OCI-LY1 (cell line): ENCODE results near the gene KPNB1.

Experiments used
- H2AFZ ChIP-seq: fragments of 200-600 bp; sonication (generic), shearing (Covaris generic); 2 replicates; pipeline ENCODE4 v1.6.0; 2014; ENCODE audit warnings: antibody characterized with exemption, mild to moderate bottlenecking, low read length
- H3F3A ChIP-seq: fragments of 200-600 bp; sonication (generic), shearing (Covaris generic); 2 replicates; pipeline ENCODE4 v1.6.0; 2014; ENCODE audit warnings: mild to moderate bottlenecking, antibody characterized with exemption, low read length, moderate library complexity; ENCODE audit not compliant: insufficient read depth
- H3K27ac ChIP-seq: fragments of 200-600 bp; sonication (generic); 2 replicates; pipeline ENCODE4 v1.5.1; 2014; ENCODE audit warnings: low read length, mixed run types, mild to moderate bottlenecking, low read depth; ENCODE audit not compliant: poor library complexity, severe bottlenecking
- H3K27me3 ChIP-seq: fragments of 200-600 bp; sonication (generic); 2 replicates; pipeline ENCODE4 v1.6.0; 2014; ENCODE audit warnings: antibody characterized with exemption, mild to moderate bottlenecking, low read length, moderate library complexity; ENCODE audit not compliant: insufficient read depth
- H3K36me3 ChIP-seq: fragments of 200-600 bp; sonication (generic); 2 replicates; pipeline ENCODE4 v1.6.1; 2014; ENCODE audit warnings: mild to moderate bottlenecking, antibody characterized with exemption, low read length, moderate library complexity, mixed read lengths; ENCODE audit not compliant: insufficient read depth
- H3K4me1 ChIP-seq: fragments of 200-600 bp; sonication (generic); 2 replicates; pipeline ENCODE4 v1.5.1; 2014; ENCODE audit warnings: mild to moderate bottlenecking, low read length, moderate library complexity; ENCODE audit not compliant: insufficient read depth, severe bottlenecking
- H3K4me2 ChIP-seq: fragments of 200-600 bp; sonication (generic), shearing (Covaris generic); 2 replicates; pipeline ENCODE4 v1.6.1; 2014; ENCODE audit warnings: low read length
- H3K4me3 ChIP-seq: fragments of 200-600 bp; sonication (generic); 2 replicates; pipeline ENCODE4 v1.5.1; 2014; ENCODE audit warnings: low read length, low read depth, mild to moderate bottlenecking, mixed read lengths; ENCODE audit not compliant: poor library complexity, severe bottlenecking
- H3K79me2 ChIP-seq: fragments of 200-600 bp; shearing (Covaris generic); 2 replicates; pipeline ENCODE4 v1.6.1; 2016; ENCODE audit warnings: mixed run types, low read length, mixed read lengths; ENCODE audit not compliant: insufficient read depth
- H3K9ac ChIP-seq: fragments of 200-600 bp; sonication (generic), shearing (Covaris generic); 2 replicates; pipeline ENCODE4 v1.6.1; 2014; ENCODE audit warnings: mild to moderate bottlenecking, low read length, mixed read lengths
- H3K9me2 ChIP-seq: fragments of 200-600 bp; sonication (generic), shearing (Covaris generic); 2 replicates; pipeline ENCODE4 v1.6.1; 2014; ENCODE audit warnings: low read depth, mild to moderate bottlenecking, low read length, mixed read lengths
- H3K9me3 ChIP-seq: fragments of 200-600 bp; shearing (Covaris generic); 2 replicates; pipeline ENCODE4 v1.6.1; 2014; ENCODE audit warnings: low read length, mixed read lengths
- H4K20me1 ChIP-seq: fragments of 200-600 bp; sonication (generic), shearing (Covaris generic); 2 replicates; pipeline ENCODE4 v1.6.0; 2016; ENCODE audit warnings: mild to moderate bottlenecking, low read length; ENCODE audit not compliant: insufficient read depth
- EZH2 ChIP-seq: fragments of 200-600 bp; sonication (generic), shearing (Covaris generic); IDR thresholded peaks from 2 replicates; pipeline ENCODE4 v1.8.0; 2017; ENCODE audit warnings: borderline replicate concordance, mixed run types, mild to moderate bottlenecking, antibody characterized with exemption, low read length, moderate library complexity, mixed read lengths
- TF ChIP-seq, protein P1 (sequence below): fragments of 200-600 bp; sonication (generic), shearing (Covaris generic); IDR thresholded peaks from 2 replicates; pipeline ENCODE4 v1.5.1; 2017; ENCODE audit warnings: mild to moderate bottlenecking, antibody characterized with exemption, low read length, moderate library complexity, mixed read lengths

The KPNB1 gene

GRCh38 chr17:47674499-47674898 is 24.8 kb downstream of the KPNB1 start:
- H2AFZ ChIP-seq, result no peak overlapping the region
- no peaks in the 10 kb centered on the region for H3K27me3 ChIP-seq
- no peaks in the 10 kb centered on the region for H3K9me2 ChIP-seq
- no peak overlapping the region for H3K4me3 ChIP-seq
- peaks cover 98% of the 10 kb centered on the region for H3K36me3 ChIP-seq
- no peaks in the 10 kb centered on the region for H3F3A ChIP-seq
- H4K20me1 ChIP-seq, result no peaks in the 10 kb centered on the region
- TF ChIP-seq, protein P1, sequence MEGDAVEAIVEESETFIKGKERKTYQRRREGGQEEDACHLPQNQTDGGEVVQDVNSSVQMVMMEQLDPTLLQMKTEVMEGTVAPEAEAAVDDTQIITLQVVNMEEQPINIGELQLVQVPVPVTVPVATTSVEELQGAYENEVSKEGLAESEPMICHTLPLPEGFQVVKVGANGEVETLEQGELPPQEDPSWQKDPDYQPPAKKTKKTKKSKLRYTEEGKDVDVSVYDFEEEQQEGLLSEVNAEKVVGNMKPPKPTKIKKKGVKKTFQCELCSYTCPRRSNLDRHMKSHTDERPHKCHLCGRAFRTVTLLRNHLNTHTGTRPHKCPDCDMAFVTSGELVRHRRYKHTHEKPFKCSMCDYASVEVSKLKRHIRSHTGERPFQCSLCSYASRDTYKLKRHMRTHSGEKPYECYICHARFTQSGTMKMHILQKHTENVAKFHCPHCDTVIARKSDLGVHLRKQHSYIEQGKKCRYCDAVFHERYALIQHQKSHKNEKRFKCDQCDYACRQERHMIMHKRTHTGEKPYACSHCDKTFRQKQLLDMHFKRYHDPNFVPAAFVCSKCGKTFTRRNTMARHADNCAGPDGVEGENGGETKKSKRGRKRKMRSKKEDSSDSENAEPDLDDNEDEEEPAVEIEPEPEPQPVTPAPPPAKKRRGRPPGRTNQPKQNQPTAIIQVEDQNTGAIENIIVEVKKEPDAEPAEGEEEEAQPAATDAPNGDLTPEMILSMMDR, result no peak
- no peak for TF ChIP-seq EZH2
- no peak overlapping the region for H3K9ac ChIP-seq
- H3K79me2 ChIP-seq, result no peaks in the 10 kb centered on the region
- no peaks in the 10 kb centered on the region for H3K9me3 ChIP-seq
- no peaks in the 10 kb centered on the region for H3K4me1 ChIP-seq
- H3K4me2 ChIP-seq, result no peak overlapping the region
- no peak overlapping the region for H3K27ac ChIP-seq

DNA sequence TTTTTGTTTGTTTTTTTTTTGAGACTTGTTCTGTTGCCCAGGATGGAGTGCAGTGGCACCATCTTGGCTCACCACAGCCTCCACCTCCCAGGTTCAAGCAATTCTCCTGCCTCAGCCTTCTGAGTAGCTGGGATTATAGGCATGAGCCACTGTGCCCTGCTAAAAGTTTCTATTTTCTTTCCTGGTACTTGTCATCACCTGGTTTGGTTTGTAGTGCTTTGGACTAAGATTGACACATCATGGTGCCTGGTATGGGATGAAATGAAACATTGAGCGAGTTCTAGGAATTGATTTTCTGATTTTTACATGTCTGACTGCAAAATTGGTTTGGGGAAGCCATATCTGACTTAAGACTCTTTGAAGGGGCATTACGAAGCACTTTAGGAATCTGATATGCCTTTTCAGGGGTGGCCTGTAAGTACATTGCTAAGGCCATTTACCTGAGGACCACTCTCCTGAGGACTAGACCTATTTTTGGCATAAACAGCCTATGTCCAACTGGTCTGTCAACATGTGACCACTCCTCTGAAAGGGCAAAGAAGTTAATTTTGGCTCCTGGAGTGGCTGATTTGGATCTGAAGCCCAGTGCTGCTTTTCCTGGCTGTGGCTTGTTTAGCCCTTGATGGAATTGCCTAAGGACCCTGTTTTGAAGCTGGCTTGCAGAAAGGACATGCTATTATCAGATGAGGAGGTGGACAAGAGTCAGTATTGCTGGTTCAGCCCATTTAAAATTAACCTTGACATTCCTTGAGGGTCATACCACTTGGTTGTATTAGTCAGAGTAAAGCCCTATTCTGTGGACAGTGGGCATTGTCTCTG is 25.9 kb downstream of the KPNB1 start:
- H2AFZ ChIP-seq, result no peak overlapping the region
- no peaks in the 10 kb centered on the region for H3K79me2 ChIP-seq
- peaks cover 98% of the 10 kb centered on the region for H3K36me3 ChIP-seq
- no peak overlapping the region for H3K4me2 ChIP-seq
- no peaks in the 10 kb centered on the region for H3K4me1 ChIP-seq
- TF ChIP-seq, protein P1, result no peak
- TF ChIP-seq EZH2, result no peak
- no peak overlapping the region for H3K9ac ChIP-seq
- H3F3A ChIP-seq, result no peaks in the 10 kb centered on the region
- H3K27me3 ChIP-seq, result no peaks in the 10 kb centered on the region
- no peaks in the 10 kb centered on the region for H3K9me3 ChIP-seq
- H3K4me3 ChIP-seq, result no peak overlapping the region
- H4K20me1 ChIP-seq, result no peaks in the 10 kb centered on the region
- no peaks in the 10 kb centered on the region for H3K9me2 ChIP-seq
- no peak overlapping the region for H3K27ac ChIP-seq

DNA sequence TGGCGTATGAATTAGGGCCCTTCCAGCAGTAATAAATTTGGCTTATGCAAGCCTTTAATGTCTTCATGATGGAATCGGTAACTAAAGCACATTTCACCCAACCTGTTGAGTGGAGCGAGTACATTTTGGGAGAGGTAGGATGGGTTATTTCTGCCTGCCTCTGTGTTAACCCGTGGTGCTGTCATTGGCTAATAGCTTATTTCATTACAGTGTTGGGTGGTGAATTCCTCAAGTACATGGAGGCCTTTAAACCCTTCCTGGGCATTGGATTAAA is 26.4 kb downstream of the KPNB1 start:
- H3K27ac ChIP-seq, result no peak overlapping the region
- H3K4me3 ChIP-seq, result no peak overlapping the region
- no peak overlapping the region for H3K4me2 ChIP-seq
- H3K9me2 ChIP-seq, result no peaks in the 10 kb centered on the region
- H3K36me3 ChIP-seq, result peaks cover 98% of the 10 kb centered on the region
- no peaks in the 10 kb centered on the region for H4K20me1 ChIP-seq
- H3K27me3 ChIP-seq, result no peaks in the 10 kb centered on the region
- H3K9ac ChIP-seq, result no peak overlapping the region
- no peaks in the 10 kb centered on the region for H3K4me1 ChIP-seq
- no peaks in the 10 kb centered on the region for H3K9me3 ChIP-seq
- H3F3A ChIP-seq, result no peaks in the 10 kb centered on the region
- H2AFZ ChIP-seq, result no peak overlapping the region
- TF ChIP-seq, protein P1, result no peak
- no peak for TF ChIP-seq EZH2
- H3K79me2 ChIP-seq, result no peaks in the 10 kb centered on the region
